ENCODE results near the gene ZNF653. TPM values are rescaled to one million over a fixed set of nuclear protein-coding genes. Genes with fewer than 3 reads are reported as not detected.

ZNF653 gene
- total and polyA plus RNA-seq, 2 of the 8 experiments (the other 6 are each of a cell fraction or from before 2014, with no cell fraction given), result 7.0 to 7.9 TPM

- H3K14ac ChIP-seq (ENCODE audit: insufficient read length), result no peak overlapping the region
- no peak overlapping the region for H3K4me3 ChIP-seq (ENCODE audit: extremely low read depth in 1 of 4, insufficient read depth in 2 of 4, low read depth in 3 of 4, low read length in 4 of 4)
- no peak overlapping the region for H4K91ac ChIP-seq (replicated peaks; ENCODE audit: insufficient read length, low read length)
- H3K79me2 ChIP-seq (ENCODE audit: control insufficient read depth in 1 of 2, insufficient read depth in 2 of 2, low read length in 2 of 2), result no peaks in the 10 kb centered on the region
- no peak overlapping the region for H4K8ac ChIP-seq (ENCODE audit: extremely low read depth, insufficient read depth, low read length)
- peaks cover 0 to 3% (median 0%) of the 10 kb centered on the region in 4 experiments; a peak in 2 of 8 replicates for H3K36me3 ChIP-seq (ENCODE audit: control insufficient read depth in 2 of 4, insufficient read depth in 4 of 4, low read length in 3 of 4)
- 93% methylated on average over 23 of the region's 27 CpGs; no CpG with 5 or more reads in 1 of the 2 experiments for WGBS, 2 experiments (ENCODE audit: extremely low coverage in 1 of 2, insufficient coverage in 1 of 2, insufficient read length in 1 of 2, insufficient replicate concordance in 2 of 2, low coverage in 1 of 2, low lambda C conversion rate in 2 of 2, missing lambda C conversion rate in 1 of 2)
- no peak overlapping the region for H2AFZ ChIP-seq (ENCODE audit: low read length)
- CTCF ChIA-PET (ENCODE audit: partially characterized antibody), result interaction anchor here (0.7 to 4.7 kb wide), 7 partner anchors 10 to 127 kb away, joined by 3 to 37 read pairs (median 3); no protein-coding TSS in a partner anchor
- no peaks in the 10 kb centered on the region; a peak in 1 of 7 replicates for H3K4me1 ChIP-seq (replicated peaks in 1 of 4; ENCODE audit: control insufficient read depth in 3 of 4, insufficient read depth in 4 of 4, low read length in 3 of 4)
- H3K9ac ChIP-seq (replicated peaks in 1 of 4; ENCODE audit: extremely low read depth in 1 of 4, low read depth in 3 of 4, low read length in 3 of 4), result no peak overlapping the region
- no peak overlapping the region for H3K56ac ChIP-seq (replicated peaks; ENCODE audit: insufficient read length, low read depth, low read length)
- H4K20me1 ChIP-seq (replicated peaks in 1 of 2; ENCODE audit: control insufficient read depth in 1 of 2, insufficient read depth in 2 of 2, low read length in 2 of 2), result peaks cover 1 to 5% of the 10 kb centered on the region in 2 experiments
- H3K23ac ChIP-seq (ENCODE audit: insufficient read length), result no peak overlapping the region
- no peak for FAIRE-seq
- DNase-seq (ENCODE audit: low read depth in 1 of 2, low spot score in 2 of 2), result no peak
- H2BK120ac ChIP-seq (replicated peaks; ENCODE audit: low read depth, low read length), result no peak overlapping the region
- no peak overlapping the region for H2BK15ac ChIP-seq (ENCODE audit: low read length)
- H2BK5ac ChIP-seq (ENCODE audit: low read depth, low read length), result no peak overlapping the region
- no peaks in the 10 kb centered on the region for H3K23me2 ChIP-seq (ENCODE audit: low read depth, low read length)
- no peak overlapping the region for H2AK5ac ChIP-seq (ENCODE audit: low read depth, low read length)
- H4K5ac ChIP-seq (ENCODE audit: insufficient read length, low read depth, low read length), result no peak overlapping the region
- H3K9me3 ChIP-seq (ENCODE audit: insufficient read depth in 2 of 2, low read depth in 1 of 2, low read length in 1 of 2), result no peaks in the 10 kb centered on the region
- H3K18ac ChIP-seq (ENCODE audit: extremely low read depth, low read length), result no peak overlapping the region
- POLR2A ChIA-PET (ENCODE audit: partially characterized antibody), result no interaction called here
- H3K27ac ChIP-seq (ENCODE audit: low read depth, low read length), result no peak overlapping the region
- H3K4ac ChIP-seq (replicated peaks; ENCODE audit: insufficient read length, low read depth, low read length), result no peak overlapping the region
- no peak overlapping the region for H2BK12ac ChIP-seq (ENCODE audit: low read depth, low read length)
- no peak overlapping the region for H2BK20ac ChIP-seq (ENCODE audit: low read length)
- no peak overlapping the region for H3K4me2 ChIP-seq (ENCODE audit: insufficient read depth in 1 of 2, low read depth in 2 of 2, low read length in 2 of 2)
- no peaks in the 10 kb centered on the region for H3K79me1 ChIP-seq (ENCODE audit: low read depth, low read length)
- no peaks in the 10 kb centered on the region for H3K27me3 ChIP-seq (replicated peaks in 1 of 4; ENCODE audit: control insufficient read depth in 3 of 4, extremely low read depth in 1 of 4, insufficient read depth in 3 of 4, low read length in 3 of 4)
- TF ChIP-seq JUND (IDR thresholded peaks at IDR 0.05; ENCODE audit: low read length) (no peak), BCL11A (IDR thresholded peaks at IDR 0.05; ENCODE audit: low read depth in 2 of 2, low read length in 2 of 2) (no peak)
Observed at GRCh38 chr19:11494634-11495285, 10.9 kb downstream of the ZNF653 start.
